Measurements from ENCODE around the gene LIPA. TPM values are rescaled to one million over a fixed set of nuclear protein-coding genes. Genes with fewer than 3 reads are reported as not detected.
A peak's percentile ranks its signal among the peaks of the same experiment; 100 is the strongest.
"Not testable (repeated sequence)": the region's sequence is repeated elsewhere in the genome, so short reads cannot be mapped to it uniquely, and the experiment has no call there.

LIPA gene
- total and polyA plus RNA-seq, 8 donors: 58.0 to 137 (median 63.7) TPM

DNA sequence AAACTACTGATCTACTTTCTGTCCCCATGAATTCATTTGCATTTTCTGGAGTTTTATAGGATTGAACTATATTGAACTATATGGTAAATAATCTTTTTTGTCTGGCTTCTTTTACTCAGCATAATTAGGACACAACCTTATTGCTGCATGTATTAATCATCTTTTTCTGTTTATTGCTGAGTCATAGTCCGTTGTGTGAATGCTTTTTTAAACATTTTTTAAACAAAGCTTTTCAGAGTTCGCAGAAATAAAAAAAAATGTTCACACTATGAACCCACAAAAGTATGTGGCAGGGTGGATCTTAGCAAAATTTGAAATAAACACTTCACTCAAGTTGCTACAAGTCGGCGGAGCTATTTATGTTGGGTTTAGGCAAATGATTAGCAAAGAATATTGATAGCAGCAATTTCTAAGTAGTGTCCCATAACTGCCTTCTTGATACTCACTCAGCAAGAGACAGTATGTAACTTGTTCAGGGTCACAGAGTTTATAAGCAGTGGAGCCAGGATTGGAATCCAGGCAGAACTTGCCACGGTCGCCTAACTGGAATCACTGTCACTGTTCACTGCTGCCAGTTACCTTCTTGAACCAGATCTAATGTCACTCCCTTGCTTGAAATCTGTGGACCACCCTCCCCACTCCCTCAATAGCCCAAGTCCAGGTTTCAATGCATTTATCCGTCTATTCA, 50.1 kb downstream of the LIPA start:
- Histone ChIP-seq H3K36me3 (no peaks in the 10 kb centered on the region), H3K27ac (peak overlapping the region; percentile 13 to 59)

DNA sequence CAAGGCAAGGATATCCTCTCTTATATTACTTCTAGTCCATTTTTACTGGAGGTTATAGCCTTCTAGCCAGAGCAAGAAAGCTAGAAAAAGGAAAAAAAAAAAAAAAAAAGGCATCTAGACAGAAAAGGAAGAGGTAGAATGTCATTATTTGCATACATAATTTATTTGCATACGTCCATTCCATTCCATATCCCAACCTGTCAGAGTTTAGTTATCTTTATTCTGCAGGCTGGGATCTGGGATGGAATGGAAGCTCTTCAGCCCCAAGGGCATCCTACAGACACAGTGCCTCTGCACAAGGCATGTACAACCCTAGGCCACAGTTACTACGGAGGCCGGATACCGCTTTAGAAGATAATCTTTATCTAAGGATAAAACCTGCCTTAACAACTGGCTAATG, 54.1 kb downstream of the LIPA start:
- intact Hi-C loops (cut with DNase I): no loop called here
- DNase-seq (no peak), ATAC-seq (no peak)
- Histone ChIP-seq H3K4me3 (no peak overlapping the region), H3K9me3 (no peaks in the 10 kb centered on the region), H3K4me1 (no peaks in the 10 kb centered on the region), H3K27me3 (no peaks in the 10 kb centered on the region), H3K27ac (no peak overlapping the region), H3K36me3 (no peaks in the 10 kb centered on the region)
- TF ChIP-seq, protein P1, sequence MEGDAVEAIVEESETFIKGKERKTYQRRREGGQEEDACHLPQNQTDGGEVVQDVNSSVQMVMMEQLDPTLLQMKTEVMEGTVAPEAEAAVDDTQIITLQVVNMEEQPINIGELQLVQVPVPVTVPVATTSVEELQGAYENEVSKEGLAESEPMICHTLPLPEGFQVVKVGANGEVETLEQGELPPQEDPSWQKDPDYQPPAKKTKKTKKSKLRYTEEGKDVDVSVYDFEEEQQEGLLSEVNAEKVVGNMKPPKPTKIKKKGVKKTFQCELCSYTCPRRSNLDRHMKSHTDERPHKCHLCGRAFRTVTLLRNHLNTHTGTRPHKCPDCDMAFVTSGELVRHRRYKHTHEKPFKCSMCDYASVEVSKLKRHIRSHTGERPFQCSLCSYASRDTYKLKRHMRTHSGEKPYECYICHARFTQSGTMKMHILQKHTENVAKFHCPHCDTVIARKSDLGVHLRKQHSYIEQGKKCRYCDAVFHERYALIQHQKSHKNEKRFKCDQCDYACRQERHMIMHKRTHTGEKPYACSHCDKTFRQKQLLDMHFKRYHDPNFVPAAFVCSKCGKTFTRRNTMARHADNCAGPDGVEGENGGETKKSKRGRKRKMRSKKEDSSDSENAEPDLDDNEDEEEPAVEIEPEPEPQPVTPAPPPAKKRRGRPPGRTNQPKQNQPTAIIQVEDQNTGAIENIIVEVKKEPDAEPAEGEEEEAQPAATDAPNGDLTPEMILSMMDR (IDR thresholded peaks at IDR 0.05): no peak

More for the DNA sequence above, 50.1 kb downstream of the LIPA start:
- peaks cover 0 to 21% of the 10 kb centered on the region in 2 donors for H3K27me3 ChIP-seq
- ATAC-seq (peak; percentile 72), DNase-seq (no peak)
- no peak overlapping the region for H3K4me3 ChIP-seq
- intact Hi-C loops (cut with DNase I): no loop called here
- TF ChIP-seq, protein P1 (IDR thresholded peaks at IDR 0.05): no peak
- peaks cover 1 to 8% of the 10 kb centered on the region in 2 donors for H3K4me1 ChIP-seq
- H3K9me3 ChIP-seq: no peaks in the 10 kb centered on the region

DNA sequence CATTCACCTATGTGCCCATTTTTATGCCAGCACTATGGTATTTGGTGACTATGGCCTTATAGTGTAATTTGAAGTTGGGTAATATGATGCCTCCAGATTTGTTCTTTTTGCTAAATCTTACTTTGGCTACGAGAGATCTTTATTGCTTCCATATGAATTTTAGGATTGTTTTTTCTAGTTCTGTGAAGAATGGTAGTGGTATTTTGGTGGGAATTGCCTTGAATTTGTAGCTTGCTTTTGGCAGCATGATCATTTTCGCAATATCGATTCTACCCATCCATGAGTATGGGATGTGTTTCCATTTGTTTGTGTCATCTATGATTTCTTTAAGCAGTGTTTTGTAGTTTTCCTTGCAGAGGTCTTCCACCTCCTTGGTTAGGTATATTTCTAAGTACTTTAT, 60.3 kb downstream of the LIPA start:
- H3K27me3 ChIP-seq; ATAC-seq; intact Hi-C loops (cut with DNase I); H3K27ac ChIP-seq; DNase-seq; H3K4me1 ChIP-seq; H3K36me3 ChIP-seq; H3K9me3 ChIP-seq; H3K4me3 ChIP-seq: not testable (repeated sequence)

DNA sequence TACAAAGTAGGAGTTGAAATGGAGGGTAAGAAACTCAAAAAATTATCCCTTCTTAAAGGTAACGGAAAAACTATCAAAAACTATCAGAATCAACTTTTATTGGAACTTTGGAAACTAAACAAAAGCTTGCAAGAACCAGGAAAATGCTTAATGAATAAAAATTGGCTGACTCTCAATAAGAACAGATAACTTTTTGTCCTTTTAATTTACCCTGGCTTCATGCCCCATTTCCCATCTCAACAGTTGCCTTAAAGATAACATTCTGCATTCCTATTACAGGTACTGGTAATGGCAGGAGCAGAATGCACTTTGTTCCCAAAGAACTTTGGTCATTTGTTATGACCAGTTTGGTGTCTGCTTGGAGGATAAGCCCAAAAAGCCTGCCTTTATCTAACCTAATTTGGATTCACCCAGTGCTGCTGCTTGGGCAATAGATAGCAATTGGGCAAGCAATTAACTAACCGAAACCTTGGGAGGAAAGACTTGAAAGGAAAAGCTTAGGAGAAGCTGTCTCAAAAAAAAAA, 62.3 kb downstream of the LIPA start:
- intact Hi-C loops (cut with DNase I): no loop called here
- Histone ChIP-seq H3K27ac (no peak overlapping the region), H3K4me1 (peaks cover 0 to 4% of the 10 kb centered on the region in 2 donors), H3K4me3 (no peak overlapping the region), H3K9me3 (no peaks in the 10 kb centered on the region), H3K27me3 (no peaks in the 10 kb centered on the region), H3K36me3 (no peaks in the 10 kb centered on the region)
- ATAC-seq (no peak), DNase-seq (no peak)
- TF ChIP-seq, protein P1 (IDR thresholded peaks at IDR 0.05): no peak

DNA sequence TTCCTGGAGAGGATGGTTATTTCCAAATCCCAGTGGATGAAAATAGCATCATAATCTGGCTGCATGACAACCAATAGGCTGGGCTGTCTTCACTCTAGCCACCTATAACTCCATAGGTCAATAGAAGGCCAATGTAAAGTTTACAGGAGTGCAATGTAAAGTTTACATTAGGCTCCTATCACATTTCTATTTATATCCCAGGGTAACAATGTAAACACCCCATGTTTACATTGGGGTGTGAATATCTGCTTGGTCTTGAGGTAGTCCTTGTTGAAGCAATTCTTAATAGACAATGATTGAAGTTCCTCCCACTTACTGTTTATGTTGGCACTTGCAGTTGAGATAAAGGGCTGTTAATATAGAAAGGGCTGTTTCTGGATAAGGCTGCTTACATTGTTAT, 65.9 kb downstream of the LIPA start:
- Histone ChIP-seq H3K27me3 (no peaks in the 10 kb centered on the region), H3K4me3 (no peak overlapping the region), H3K36me3 (no peaks in the 10 kb centered on the region), H3K27ac (no peak overlapping the region), H3K9me3 (peaks cover 0 to 1% of the 10 kb centered on the region in 2 donors), H3K4me1 (peaks cover 0 to 4% of the 10 kb centered on the region in 2 donors)
- ATAC-seq (peak; percentile 47), DNase-seq (peak in 1 of 4 donors; percentile 26)
- TF ChIP-seq, protein P1 (IDR thresholded peaks at IDR 0.05): no peak
- intact Hi-C loops (cut with DNase I): no loop called here
